Stimulated activated CD4-positive, alpha-beta T cell treated with anti-CD3 and anti-CD28 coated beads, Interleukin-12 subunit alpha, Interleukin-12 subunit beta, amount 100 ng/mL, for 24 hours (primary cell): ENCODE data around the gene VAV2.

Experiments
- DNase-seq, 2 experiments: peaks; one replicate each; pipeline ENCODE4 v3.0.0-alpha.2; 2020; ENCODE audit warnings: low read depth in 2 of 2

VAV2 gene

DNA sequence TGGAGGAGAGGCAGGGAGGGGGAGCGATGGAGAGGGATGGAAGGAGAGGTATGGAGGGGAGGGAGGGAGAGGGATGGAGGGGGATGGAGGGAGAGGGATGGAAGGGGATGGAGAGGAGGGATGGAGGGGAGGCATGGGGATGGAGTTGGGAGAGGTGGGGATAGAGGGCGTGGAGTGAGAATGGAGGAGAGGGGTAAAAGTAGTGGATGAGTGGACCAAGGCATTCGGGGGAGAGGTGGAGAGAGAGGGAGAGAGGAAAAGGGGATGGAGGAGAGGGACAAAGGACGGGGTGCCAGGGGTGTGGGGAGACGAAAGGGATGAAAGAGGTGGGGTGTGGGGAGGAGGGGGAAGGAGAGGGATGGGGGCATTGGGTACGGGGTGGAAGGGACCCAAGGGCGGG, 100.4 kb downstream of the VAV2 start:
- no peak for DNase-seq

DNA sequence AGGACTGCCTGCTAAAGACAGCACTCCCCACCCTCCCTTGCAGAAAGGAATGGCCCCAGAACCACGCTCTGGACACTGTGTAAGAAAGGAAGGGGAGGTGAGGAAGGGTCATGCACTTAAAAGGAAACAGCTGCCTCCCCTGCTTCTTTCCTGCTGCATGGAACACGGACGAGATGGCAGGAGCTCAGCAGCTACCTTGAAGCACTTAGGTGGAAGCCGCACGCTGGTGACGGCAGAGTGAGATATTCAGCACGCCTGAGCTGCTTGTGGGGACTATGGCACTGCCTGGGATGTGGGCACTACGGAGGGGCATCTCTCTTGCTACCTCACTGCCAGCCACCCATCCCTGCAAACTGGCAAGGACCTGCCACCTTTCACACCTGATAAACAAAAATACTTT, 101.5 kb downstream of the VAV2 start:
- no peak for DNase-seq

DNA sequence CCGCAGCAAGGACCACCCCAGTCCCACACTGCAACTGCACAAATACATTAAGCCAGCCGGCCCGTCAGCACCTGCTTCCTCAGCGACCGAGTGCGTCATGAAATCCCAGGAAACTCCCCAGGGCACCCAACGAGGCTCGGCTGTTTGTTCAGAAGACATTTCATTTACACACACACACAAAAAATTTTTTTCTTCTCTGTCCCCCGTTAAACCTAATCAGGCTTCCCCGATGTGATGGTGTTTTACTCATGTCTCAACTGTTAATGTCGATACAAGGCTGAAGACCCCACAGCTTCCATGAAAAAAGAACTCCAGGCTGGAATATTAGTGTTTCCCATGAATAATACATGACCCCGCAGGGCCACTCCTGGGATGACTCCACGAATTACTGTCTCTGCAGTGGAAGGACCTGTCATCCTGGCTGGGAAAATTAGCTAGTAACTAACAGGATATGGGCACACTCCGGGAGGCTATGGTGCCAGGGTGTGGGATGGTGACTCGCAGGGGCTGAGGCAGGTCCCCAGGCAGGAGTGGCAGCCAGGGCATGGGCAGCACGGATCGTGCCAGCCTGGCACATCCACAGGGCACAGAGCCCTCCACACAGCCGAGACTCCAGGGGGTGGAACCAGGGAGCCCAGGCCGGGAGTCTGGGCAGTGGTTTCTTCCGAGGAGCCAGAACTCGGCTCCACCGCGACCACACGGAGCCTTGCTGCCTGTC, 102.4 kb downstream of the VAV2 start:
- no peak for DNase-seq

DNA sequence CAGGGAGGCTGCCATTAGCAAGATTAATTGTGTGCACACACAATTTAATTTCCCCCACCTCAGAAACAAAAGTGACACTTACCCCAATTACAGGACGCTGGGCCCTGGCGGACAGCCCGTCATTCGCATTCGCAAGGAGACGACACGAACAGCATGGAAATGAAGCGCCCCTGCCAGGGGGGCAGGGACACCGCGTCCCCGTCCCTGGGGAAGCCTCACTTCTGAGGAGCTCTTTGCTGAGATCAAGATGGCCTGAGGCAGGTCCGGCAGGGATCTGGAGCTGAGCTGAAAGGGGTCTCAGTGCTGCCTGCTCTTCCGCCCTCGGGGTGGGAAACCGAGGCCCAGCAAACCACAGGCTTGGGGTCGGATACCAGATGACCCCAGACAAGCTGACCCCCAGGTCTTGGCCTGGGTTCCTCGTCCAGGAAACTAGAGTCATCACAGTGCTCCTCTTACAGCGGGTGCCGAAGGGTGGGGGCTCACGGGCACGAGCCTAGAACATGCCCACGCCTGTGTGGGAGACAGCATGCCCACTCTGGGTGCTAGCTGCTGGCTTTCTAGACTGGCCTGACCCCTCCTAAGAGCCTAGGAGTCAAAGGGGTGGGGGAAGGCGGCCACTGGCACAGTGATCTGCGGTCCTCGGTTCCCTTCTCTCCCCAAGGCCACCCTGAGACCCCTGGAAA, 103.2 kb downstream of the VAV2 start:
- DNase-seq = no peak

DNA sequence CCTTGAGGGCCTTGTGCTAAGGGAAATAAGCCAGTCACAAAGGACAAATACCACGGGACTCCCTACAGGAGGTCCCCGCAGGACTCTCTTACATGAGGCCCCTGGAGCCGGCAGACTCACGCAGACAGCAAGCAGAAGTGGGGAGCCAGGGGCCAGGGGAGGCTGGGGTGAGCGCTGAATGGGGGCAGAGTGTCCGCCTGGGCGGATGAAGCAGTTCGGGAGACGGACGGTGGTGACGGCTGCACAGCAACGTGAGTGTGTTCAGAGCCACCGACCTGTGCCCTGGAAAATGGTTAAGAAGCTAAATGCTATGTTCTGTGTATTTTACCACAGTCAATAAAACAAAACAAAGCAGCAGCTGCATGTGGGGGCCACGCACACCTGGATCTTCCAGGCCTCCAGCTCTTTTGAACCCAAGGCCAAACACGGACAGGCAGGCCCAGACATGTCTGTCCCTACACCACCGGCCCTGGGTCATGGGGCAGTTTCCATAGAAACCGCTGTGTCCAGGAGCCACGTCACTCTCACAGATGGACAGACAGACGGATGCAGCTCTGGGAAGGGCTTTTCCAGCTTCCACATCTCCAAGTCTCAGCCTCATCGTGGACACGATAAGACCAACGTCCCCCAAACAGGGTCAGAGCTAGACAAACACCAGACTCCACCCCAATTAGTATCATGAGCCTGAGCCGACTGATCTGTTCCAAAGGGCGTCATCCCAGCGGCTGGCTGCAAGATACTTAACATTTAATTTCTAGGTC, 103.9 kb downstream of the VAV2 start:
- no peak for DNase-seq

DNA sequence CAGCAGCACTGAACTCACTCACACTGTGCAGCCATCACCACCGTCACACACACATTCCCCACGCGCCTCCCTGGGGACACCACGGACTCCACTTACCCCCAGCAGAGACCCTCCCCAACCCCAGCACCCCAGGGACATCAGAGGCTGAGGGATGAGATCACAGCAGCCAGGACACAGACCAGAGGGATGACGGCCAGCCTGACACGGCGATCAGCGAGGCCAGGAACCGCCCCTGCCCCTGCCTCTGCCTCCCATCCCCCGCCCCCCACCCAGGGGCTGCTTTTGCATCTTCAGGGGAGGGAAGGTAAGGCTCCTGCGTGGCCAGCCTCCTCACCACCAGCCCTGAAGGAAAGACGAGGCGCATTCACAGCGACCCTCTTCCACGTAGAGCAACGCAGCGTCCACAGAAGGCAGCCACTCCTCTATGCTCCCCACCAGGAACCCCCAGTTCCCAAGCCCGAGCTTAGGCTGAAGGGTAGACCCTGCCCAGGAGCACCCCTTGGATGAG, 104.5 kb downstream of the VAV2 start:
- no peak for DNase-seq

DNA sequence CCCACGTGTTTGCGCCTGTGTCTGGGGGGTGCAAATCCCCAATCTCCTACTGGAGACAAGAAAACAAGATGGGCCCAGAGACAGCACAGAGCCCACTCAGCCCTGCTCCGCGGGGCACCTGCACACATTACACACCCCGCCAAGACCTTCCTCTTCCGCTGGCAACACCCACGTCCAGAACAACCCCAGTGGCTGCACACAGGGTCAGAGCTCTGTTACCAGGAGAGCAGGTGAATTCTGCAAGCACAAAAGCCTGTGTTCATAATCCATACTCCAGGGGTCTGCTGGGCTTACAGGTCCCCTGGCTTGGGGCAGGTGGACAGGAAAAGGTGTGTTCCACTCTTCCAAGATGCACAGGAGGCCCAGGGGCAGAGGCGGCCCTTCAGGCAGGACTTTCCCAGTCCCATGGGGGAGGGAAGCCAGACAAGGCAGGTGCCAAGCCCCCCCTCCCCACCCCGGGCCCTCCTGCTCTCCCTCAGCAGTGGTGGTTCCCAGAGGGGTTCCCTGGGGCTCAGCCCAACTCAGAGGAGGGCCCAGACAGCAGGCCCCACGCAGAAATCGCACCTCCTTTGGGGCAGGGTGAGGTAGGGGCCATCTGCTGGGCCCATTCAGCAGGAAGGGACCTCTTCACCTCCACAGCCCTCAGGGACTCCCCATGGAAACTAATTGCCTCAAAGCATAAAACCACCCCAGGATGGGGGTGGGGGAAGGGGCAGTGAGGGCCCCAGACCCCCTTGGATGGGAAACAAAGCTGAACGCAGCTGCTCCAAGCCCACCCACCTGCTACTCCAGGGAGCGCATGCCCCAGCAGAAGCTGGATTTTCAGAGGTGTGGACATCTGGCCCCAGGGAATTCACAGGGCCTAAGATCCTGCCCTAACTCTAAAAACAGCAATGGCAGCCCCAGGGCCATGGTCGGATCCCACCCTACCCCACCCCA, 105.3 kb downstream of the VAV2 start:
- DNase-seq = no peak

DNA sequence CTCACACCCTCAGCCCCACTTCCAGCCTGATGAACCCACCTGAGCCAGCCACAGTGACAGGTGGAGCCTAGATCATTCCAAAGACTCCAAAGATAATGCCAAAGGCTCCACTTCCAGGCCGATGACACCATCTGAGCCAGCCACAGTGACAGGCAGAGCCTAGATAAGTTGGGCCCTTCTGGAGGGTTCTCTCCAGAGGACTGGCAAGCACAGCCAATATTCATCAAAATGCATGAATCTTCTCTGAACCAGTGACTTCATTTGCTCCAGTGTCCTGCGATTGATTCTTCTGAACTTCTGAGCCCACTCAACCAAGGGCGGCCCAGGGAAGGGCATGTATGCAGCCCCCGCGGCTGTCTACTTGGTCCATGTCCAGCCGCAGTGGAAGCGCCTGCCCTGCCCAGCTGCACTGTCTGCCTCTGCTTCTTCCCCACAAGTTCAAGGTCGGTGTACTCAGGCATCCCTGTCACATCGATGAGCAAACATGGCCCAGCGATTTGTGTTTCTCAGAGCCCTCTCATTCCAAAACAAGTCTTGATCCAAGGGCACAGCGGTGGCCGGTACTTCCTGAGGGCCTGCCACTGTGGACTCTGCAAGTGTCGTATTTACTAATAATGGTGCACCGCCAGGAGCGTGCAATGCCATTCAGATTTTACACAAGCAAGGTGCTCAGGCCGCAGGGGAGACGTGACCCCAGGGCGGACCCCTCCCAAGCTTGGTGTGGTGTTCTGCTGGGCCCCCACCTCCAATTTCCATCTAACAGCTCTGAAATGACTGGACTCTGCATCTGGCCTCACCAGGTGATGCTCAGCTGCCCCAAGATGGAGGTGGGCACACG, 107.0 kb downstream of the VAV2 start:
- DNase-seq = no peak

DNA sequence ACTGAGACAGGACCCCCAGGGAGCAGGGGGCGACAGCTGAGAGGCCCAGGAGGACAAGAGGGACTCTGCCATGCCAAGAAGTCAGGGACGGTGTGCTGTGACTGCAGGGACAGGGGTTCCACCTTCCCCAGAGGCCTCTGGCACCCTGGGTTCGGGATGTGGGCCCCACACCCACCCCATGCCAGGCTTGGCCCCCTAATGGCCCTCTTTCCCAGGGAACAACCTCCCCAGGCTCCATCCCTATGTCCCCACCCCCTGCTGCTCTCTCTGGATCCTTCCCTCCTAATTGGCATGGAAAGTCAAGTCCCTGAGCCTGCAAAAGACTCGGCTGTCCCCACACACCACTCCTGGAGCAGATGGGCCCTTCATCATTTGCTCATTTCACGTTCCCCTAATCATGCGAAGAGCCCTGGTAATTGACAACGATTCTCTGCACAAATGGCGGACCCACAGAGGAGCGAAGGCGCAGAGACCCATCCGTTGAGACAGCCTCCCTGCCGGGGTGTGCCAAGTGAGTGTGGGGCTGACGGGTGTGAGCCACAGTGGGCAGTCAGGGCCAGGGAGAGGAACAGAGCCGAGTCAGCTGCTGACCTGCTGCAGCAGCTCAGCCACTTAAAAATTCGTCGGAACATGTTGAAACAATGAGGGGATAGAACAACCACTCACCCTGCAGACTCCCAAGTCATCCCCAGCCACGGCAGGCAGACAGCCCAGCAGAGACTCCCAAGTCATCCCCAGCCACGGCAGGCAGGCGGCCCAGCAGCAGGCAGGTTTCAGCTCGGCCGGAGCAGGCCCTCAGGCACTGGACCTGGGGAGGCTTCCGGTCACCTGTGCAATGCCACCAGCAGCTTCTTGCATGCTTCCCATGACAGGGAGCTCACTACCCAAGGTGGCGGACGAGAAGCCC, 109.0 kb downstream of the VAV2 start:
- DNase-seq = no peak

DNA sequence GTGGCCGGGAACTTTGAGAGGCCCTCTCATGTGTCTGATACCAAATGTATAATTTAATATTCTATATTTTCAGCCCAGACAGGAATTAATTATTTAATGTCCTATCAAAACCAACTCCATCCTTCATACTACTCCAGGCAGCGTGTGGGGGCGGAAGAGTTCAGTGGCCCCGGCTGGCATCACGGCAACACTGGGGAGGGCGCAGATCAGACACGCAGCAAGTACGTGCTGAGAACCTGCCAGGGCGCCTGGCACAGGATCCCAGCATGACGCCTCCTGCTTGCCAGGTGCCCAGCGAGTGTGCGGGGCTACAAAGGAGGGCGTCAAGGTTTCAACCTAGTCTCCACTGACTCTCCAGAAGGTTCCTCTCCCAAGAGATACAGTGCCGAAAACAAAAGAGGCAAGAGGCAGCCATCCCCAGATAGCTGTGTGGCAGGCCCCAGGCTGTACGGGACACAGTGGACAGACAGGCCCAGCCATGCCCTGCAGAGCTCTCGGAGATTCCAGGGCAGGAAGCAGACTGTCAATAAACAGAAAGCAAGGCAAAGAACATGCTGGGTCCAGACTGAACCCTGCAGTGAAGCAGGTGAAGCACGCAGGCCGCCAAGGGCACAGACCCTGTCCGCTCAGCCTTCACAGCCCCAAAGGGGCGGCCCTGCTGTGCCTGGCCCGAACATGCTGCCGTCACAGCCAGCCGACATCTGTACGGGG, 110.3 kb downstream of the VAV2 start:
- no peak for DNase-seq

DNA sequence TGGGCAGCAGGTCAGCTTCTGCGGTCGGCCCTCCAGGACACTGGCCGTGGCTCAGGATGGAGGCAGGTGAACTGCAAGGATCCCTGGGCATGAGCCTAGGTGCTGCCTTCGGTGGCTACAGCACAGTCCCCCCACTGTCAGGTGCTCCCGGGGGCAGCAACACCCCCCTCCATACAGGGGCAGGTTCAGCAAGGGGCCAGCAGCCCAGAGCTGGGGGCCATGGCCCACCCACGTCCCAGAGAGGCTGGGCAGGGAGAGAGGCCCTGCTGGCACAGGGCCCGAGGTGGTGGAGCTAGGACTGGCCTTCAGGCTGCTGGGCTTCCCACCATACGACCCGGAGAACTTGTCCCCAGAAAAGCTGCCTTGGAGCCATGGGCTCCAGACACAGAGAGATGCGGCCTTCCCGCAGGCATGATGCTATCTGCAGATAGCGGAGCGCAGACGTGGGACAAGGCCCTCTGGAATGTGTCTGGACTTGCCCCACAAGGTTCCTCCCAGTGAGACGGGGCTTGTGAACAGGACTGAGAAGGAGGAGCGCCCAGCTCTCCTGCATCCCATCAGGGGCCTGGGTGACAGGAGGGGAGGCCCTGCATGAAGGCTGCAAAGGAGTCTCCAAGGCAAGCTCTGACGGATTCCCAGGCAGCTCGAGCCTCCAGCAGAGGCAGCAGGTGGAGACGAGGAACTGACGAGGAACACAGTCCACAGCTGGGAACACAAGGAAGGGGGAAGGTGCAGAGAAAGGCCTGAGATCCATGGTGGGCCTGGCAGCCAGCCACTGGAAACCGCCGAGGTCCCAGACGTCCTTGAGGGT, 111.1 kb downstream of the VAV2 start:
- no peak for DNase-seq

DNA sequence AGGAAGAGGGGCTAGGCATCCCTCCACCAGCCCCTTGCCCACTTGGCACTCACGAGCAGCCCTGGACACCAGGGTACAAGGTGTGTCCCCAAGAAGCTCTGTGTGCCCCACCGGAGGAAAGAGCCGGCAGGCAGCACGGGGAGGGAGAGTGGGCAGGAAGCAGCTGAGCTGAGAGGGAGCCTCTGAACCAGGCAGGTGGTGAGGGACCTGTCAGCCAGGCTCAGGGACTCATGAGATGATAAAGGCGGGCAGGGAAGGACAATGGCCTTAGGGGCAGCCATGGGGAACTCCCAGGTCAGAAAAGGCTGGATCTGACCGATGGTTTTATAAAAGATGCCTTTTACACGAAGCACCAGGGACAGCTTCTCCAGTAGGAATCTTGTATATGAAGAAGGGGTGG, 112.0 kb downstream of the VAV2 start:
- no peak for DNase-seq

DNA sequence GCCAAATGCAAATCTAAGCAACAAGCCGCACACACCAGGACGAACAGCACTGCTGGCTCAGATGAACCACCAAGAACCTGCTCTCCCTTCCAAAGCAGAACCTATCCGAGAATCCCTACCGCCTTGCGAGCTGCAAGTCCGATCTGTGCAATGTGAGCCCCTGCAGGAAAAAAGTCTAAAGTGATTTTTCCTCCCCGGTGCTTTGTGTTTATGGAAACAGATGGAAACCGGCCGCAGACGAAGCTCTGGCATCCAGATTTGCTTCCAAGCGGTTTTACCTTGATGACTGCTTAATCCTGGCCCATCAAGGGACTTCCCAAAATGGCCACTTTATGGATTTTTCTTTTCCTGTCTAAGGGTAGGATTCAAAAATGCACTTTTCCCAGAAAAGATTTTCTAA, 112.5 kb downstream of the VAV2 start:
- DNase-seq = no peak

DNA sequence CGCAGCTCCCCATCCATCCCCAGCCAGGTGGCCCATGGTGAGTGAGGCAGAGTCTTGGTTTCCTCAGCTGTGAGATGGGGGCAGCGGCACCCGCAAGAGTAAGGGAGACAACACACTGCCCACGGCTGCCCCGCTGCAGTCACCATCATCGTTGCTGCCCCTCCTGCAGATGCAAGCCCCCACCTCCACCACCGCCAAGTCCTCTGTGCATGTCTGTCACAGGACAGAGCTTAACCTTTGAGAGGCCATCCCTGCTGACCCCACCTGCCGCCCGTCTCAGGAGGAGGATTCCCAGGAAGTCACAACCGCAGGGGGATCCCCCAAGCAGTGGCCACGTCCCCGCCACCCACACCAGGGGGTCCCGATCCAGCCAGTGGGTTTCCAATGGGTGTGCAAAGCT, 113.7 kb downstream of the VAV2 start:
- DNase-seq = no peak

DNA sequence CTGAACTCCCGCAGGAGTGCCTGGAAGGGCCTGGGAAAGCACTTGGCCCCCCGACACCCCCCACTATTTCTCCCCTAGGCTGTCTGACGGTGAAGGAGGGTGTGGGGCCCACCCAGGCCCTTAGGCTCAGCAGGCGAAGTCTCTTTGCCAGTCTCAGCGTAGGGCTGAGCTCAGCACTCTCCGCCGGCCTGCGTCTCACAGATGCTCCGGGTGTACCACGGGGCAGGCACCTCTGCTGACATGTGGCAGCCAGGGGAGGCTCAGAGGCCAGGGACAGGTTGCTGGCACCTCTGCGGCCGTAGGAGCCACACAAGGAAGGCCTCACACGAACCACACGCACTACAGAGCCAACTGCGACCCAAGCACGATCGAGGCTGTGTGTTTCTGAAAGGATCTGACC, 114.2 kb downstream of the VAV2 start:
- no peak for DNase-seq

DNA sequence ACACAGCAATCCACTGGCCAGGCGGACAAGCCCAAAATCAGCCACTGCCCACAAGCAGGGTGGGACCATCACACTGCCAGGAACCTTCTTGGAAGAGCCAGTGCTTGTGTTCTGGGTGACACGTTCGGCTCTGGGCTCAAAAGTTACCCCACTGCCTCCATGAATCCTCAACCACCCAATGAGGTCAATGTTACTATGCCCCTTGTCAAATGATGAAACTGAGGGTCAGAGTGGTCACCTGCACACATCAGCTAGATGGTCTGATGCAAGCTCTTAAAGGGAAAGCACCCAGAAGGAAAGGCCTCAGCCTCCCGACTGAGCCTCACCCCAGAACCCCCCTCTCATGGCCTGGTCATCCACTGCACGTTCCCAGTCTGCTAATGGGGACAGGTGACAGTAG, 114.8 kb downstream of the VAV2 start:
- DNase-seq = no peak

DNA sequence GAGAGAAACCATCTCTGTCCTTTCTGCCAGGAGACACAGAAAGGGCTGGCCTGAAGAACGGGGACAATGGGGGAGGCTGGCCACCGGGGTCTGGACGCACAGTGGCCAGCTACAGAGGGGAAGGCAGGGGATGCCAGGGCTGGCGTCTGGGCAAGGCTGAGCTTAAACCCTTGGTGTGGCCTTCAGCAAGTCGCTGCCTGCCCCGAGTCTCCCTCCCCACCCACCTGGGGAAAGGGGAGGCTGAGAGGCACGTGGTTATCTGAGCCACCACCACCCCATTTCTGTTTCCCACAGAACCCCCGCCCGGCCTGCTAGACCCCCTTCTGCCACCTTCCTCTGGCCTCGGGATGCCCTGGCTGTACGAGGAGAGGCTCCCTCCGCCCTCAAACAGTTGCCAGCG, 115.3 kb downstream of the VAV2 start:
- DNase-seq = no peak

DNA sequence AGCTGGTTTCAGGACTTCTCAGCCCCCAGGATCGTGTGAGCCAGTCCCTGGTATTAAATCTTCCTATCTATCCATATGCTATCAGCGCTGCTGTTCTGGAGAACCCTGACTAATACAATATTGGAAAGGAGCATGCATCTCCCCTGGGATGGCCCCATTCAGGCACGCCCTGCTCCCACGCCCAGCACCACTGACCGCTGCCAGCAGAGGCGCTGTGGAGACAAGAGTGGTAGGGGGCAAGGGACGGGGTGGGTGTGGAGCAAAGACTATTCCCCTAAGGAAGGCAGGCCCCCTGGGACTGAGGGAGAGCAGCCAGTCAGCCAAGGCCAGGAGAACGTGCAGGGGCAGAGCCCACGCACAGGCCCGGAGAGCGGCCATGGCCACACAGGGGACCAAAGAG, 116.0 kb downstream of the VAV2 start:
- no peak for DNase-seq
